HPDE6-E6E7 (cell line): ENCODE results near the gene STK24.

Source experiments
- DNase-seq: peaks from one replicate; pipeline ENCODE4 v3.0.0; 2011; ENCODE audit warnings: missing footprints; ENCODE audit errors: extremely low spot score

Gene STK24

GRCh38 chr13:98475522-98475921 is 101.4 kb downstream of the STK24 start:
- no peak for DNase-seq

GRCh38 chr13:98474761-98475160 is 102.1 kb downstream of the STK24 start:
- DNase-seq = no peak

GRCh38 chr13:98474292-98474691 is 102.6 kb downstream of the STK24 start:
- DNase-seq = no peak

DNA sequence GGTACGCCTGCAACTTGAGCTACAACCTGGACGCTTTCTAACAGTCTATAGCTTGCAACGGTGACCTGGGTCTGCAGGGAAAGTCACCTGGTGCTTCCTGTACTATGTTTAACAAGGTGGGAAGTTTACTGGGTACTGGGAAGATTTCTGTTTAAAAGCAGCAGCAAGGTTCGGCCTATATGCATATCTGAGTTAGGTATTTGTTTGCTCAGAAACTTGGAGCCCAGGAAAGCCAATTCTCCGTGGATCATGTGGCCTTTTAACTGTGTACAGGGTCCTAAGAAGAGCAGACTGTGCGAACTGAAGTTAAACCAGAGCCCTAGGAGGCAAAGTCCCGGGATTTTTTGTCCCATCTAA is 103.1 kb downstream of the STK24 start:
- no peak for DNase-seq

GRCh38 chr13:98473135-98473787 is 103.6 kb downstream of the STK24 start:
- no peak for DNase-seq

GRCh38 chr13:98471934-98472333 is 105.0 kb downstream of the STK24 start:
- no peak for DNase-seq

GRCh38 chr13:98470920-98471319 is 106.0 kb downstream of the STK24 start:
- DNase-seq = no peak

- DNase-seq = no peak
Measured at GRCh38 chr13:98468929-98469328, 108.0 kb downstream of the STK24 start.

DNA sequence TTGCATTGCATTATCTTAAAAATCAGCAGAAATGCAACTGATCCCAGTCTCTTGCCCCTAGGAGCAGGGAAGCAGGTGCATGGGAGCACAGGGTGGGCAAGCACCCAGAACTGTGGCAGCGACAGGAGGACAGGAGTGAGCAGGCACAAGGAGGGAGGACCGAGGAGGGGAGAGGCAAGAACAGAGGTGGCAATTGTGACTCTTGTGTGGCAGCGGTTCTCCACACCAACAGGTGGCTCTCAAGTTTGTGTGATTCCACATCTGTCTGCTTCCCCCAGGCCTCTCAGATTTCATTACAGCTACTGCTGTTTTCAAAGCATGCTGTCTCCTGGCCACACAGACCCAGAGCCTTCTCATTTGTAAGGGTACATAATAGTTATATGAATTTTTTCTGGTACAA is 108.5 kb downstream of the STK24 start:
- no peak for DNase-seq

DNA sequence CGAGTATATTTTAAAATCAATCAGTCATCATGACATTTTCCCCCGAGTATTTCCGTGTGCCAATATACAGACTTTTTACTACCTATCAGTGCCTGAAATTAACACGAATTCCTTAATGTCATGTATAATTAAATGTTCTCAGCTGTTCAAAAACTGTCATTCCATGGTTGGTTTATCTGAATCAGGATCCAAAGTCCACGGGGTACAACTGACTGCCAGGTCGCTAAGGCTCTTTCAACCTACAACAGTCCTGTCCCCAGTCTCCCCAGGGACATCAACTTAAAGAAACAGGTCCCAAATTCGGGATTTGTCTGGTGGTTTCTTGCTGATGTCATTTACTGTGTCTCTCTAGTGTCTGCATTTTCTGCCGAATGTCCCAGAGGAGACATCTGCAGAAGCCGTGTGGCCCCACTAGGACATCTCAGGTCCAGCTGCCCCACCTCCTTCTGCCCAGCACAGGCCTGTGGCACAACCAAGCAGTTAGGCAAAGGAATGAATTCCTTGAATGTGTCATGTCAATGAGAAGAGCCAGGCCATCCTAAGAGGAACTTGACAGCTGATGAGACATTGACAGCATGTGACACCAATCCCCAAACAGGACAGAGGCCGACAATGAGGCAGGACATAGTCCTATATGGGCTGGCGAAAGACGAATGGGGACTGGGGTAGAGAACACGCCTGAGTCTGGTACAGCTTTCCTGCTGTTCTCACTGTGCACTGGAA is 109.5 kb downstream of the STK24 start:
- no peak for DNase-seq

DNA sequence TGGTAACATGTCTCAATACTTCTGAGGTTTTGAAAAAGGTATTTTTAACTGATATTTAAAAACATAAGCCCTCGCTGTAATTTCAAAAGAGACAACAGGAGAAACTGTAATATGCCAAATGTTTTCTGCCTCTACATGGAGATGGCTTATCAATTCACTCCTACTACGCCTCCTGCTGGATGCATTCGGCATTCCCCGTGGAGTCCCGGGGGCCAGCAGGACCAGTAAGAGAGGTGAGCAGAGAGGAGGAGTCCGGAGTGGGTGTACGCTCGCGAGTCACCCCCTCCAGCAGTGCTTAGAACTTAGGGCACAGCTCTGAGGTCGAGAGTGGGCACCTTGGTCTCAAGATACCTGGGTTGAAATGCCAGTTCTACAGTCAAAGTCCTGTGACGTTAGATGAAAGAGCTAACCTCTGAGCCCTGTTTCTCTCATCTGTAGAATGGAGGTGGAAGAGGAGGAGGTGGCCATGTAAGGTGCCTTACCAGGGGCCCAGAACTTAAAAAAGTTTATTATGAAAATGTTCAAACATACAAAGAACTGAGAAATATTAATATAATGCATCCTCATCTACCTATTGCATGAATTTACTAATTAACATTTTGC is 110.2 kb downstream of the STK24 start:
- DNase-seq = no peak

- DNase-seq = no peak
Measured at GRCh38 chr13:98462946-98463345, 114.0 kb downstream of the STK24 start.

DNA sequence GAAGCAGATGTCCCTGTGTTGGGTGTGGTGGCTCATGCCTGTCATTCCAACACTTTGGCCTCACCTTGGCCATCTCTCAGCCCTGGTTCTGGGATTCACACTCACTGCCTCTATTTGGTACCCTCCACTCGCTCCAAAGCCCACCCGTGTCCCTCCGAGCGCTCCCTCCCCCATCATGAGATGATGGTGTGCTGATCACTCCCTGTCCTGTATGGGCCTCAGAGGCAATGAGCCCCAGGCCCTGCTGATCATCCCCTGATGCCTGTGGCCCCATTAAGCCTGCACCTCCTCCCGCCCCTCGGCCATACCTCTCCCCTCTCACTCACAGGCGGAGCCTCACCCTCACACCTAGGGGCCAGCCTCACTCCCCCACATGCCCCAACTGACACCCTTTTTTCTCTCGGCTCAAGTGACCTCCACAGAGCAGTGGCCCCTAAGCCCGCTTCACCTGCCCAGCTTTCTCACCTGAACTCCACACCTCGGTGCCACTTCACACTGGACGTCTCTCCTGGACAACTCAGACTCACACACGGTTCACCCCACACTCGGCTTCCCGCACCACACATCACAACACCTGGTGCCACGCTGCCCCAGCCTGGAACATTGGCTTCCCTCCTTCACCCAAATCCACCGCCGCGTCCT is 114.5 kb downstream of the STK24 start:
- no peak for DNase-seq

DNA sequence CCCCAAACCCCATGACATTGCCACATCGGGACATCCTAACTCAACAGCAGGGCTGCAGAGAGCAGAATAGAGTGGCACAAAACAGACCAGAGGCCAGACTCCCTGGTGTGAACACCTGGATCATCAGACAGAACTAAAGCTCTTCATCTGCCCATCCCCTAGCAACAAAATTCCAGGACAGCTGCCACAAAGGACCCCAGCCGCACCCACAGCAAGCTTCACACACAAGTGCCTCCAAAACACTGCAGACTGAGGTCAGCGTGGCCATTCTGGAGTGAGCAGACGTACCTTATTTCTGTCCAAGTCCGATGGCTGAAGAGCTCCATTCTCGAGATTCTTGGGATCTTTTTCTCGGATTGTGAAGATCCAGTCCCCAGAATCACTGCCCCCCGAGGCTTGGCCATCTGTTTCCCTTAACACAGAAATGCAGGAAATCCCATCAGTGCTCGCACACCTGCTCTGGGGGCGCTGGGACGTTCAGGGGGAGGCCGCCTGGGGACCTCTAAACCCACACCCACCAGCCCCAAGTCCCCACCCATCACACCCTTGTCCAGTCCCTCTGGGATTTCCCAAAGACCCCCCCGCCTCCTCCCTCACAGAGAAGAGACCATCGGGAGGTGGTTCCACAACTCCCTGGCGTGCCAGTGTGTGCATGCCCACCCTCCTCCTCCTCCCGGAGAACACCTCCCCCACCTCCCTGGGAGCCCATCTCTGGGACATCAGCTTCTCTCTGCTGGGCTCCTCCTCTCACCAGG is 115.2 kb downstream of the STK24 start:
- no peak for DNase-seq

GRCh38 chr13:98460516-98460915 is 116.4 kb downstream of the STK24 start:
- DNase-seq = no peak

DNA sequence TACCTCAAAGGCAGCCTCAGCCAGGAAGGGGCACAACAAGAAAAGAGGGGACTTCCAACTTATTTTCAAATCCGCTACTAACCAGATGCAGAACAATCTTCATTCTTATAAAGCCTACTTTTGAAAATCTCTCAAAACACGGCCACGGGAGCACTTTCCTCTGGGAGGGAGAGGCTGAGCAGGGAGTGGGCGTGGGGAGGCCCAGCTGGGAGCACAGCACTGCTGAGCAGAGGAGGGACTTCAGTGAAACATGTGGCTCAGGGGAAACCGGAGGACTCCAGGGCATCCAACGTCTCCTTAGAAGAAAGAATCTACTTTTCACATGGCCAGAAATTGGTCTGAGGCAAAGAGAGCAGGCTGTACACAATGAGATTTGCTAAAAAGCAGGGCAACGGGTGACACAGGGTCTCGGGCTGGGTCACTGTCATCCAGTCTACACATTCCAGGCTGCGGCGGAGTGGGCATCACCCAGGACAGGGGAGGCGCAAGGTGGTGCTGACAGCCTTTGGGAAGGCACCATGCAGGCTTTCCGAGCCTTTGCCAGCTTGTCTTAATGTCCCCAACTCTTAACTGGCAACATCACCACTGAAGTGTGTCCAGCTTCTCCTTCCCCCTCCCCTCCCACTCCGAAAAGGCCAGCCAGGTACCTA is 117.1 kb downstream of the STK24 start:
- no peak for DNase-seq

- DNase-seq = no peak
Measured at GRCh38 chr13:98459171-98459681, 117.7 kb downstream of the STK24 start.

DNA sequence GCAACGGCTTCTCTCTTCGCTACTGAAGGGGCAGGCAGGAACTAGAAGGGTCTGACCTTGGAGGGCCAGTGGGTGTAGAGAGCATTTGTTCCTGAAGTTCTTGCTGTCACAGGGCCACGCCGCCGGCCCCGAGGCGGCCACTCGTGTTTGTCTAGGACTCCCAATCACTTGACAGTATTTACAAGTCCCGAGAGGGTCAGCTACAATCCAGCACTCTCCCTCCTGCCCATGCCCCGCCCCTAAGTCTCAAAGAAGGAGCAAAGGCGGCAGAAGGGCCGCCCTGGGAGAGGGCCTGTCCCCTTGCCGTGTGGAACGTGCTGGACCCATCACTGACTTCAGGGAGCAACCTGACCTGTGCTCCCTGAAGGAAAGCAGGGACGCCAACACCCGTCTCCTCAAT is 118.5 kb downstream of the STK24 start:
- no peak for DNase-seq

GRCh38 chr13:98457053-98457452 is 119.9 kb downstream of the STK24 start:
- no peak for DNase-seq

GRCh38 chr13:98456413-98456845 is 120.5 kb downstream of the STK24 start:
- no peak for DNase-seq

- DNase-seq = no peak
Measured at GRCh38 chr13:98454389-98454881, 122.5 kb downstream of the STK24 start.
